A549 (cell line): ENCODE results near the gene PAK1.

ENCODE experiments used
- CBX2 ChIP-seq: fragments of 200-600 bp; sonication (generic); IDR thresholded peaks from 2 replicates; pipeline ENCODE4 v1.6.1; 2016; ENCODE audit warnings: low read depth, mild to moderate bottlenecking, borderline replicate concordance
- CEBPB ChIP-seq, 2 experiments: fragments of >200 bp in 1 of 2; sonication (Bioruptor Twin) in 1 of 2; formaldehyde crosslinking in 1 of 2; IDR thresholded peaks; 2 replicates each; pipeline ENCODE4 v1.6.1; 2012 to 2016
- CHD2 ChIP-seq: fragments of 150-350 bp; IDR thresholded peaks from 2 replicates; pipeline ENCODE4 v1.6.1; 2014; ENCODE audit warnings: low read length; ENCODE audit not compliant: partially characterized antibody
- JUN ChIP-seq, 2 experiments: fragments of >200 bp; sonication (Bioruptor Twin); formaldehyde crosslinking; IDR thresholded peaks; 2 replicates in 1 of 2; 3 replicates in 1 of 2; pipeline ENCODE4 v1.6.1; 2016 to 2017
- POLR2A ChIP-seq: IDR thresholded peaks from 2 replicates; pipeline ENCODE4 v1.6.1; 2012; ENCODE audit warnings: mild to moderate bottlenecking, low read length
- RFX5 ChIP-seq: fragments of 450-650 bp; IDR thresholded peaks from 2 replicates; pipeline ENCODE4 v1.7.1; 2014; ENCODE audit warnings: antibody characterized with exemption, mild to moderate bottlenecking, moderate library complexity
- RNF2 ChIP-seq: fragments of 200-600 bp; sonication (generic); IDR thresholded peaks from 2 replicates; pipeline ENCODE4 v1.6.1; 2016; ENCODE audit warnings: low read depth, mild to moderate bottlenecking, antibody characterized with exemption, moderate library complexity, borderline replicate concordance
- SMC3 ChIP-seq: fragments of >200 bp; sonication (Bioruptor Twin); formaldehyde crosslinking; IDR thresholded peaks from 3 replicates; pipeline ENCODE4 v1.6.1; 2018; ENCODE audit warnings: inconsistent platforms
- TF ChIP-seq, protein P1 (sequence below): IDR thresholded peaks from 2 replicates; pipeline ENCODE4 v1.6.1; 2012
- TF ChIP-seq, protein P2 (sequence below): IDR thresholded peaks from 2 replicates; pipeline ENCODE4 v1.6.1; 2012
- TF ChIP-seq, protein P3 (sequence below): fragments of 450-650 bp; IDR thresholded peaks from 2 replicates; pipeline ENCODE4 v1.6.1; 2014; ENCODE audit warnings: antibody characterized with exemption
- TF ChIP-seq, protein P4 (sequence below): fragments of >200 bp; sonication (Bioruptor Twin); formaldehyde crosslinking; IDR thresholded peaks from 3 replicates; pipeline ENCODE4 v1.5.1; 2016
- TF ChIP-seq, protein P5 (sequence below): fragments of 250-450 bp; sonication (Bioruptor Pico); IDR thresholded peaks from 2 replicates; pipeline ENCODE4 v1.5.0; 2021; ENCODE audit warnings: mild to moderate bottlenecking, moderate library complexity, borderline replicate concordance
- TF ChIP-seq, protein P6 (sequence below): fragments of 150-350 bp; IDR thresholded peaks from 2 replicates; pipeline ENCODE4 v1.6.1; 2014; ENCODE audit warnings: low read depth, mild to moderate bottlenecking, low read length

DNA sequence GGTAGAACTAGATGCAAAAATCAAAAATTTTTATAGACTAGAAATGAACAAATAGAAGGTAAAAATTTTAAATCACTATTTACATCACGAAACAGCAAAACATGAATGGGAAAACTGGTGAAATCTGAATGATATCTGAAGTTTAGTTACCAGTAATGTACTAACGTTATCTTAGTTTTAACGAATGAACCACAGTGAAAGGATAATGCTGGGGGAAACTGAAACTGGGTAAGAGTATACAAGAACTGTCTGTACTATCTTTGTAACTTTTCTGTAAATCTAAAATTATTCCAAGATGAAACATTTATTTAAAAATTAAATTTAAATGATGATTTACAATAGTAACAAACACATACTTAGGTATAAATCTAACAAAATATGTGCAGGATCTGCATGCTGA, 179.9 kb downstream of the PAK1 start:
- TF ChIP-seq, protein P1, sequence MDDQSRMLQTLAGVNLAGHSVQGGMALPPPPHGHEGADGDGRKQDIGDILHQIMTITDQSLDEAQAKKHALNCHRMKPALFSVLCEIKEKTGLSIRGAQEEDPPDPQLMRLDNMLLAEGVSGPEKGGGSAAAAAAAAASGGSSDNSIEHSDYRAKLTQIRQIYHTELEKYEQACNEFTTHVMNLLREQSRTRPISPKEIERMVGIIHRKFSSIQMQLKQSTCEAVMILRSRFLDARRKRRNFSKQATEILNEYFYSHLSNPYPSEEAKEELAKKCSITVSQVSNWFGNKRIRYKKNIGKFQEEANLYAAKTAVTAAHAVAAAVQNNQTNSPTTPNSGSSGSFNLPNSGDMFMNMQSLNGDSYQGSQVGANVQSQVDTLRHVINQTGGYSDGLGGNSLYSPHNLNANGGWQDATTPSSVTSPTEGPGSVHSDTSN: no peak
- TF ChIP-seq, protein P2, sequence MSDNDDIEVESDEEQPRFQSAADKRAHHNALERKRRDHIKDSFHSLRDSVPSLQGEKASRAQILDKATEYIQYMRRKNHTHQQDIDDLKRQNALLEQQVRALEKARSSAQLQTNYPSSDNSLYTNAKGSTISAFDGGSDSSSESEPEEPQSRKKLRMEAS: no peak
- TF ChIP-seq SMC3: no peak
- TF ChIP-seq POLR2A: no peak
- TF ChIP-seq, protein P3, sequence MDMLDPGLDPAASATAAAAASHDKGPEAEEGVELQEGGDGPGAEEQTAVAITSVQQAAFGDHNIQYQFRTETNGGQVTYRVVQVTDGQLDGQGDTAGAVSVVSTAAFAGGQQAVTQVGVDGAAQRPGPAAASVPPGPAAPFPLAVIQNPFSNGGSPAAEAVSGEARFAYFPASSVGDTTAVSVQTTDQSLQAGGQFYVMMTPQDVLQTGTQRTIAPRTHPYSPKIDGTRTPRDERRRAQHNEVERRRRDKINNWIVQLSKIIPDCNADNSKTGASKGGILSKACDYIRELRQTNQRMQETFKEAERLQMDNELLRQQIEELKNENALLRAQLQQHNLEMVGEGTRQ: no peak
- TF ChIP-seq RFX5: no peak
- TF ChIP-seq, protein P4, sequence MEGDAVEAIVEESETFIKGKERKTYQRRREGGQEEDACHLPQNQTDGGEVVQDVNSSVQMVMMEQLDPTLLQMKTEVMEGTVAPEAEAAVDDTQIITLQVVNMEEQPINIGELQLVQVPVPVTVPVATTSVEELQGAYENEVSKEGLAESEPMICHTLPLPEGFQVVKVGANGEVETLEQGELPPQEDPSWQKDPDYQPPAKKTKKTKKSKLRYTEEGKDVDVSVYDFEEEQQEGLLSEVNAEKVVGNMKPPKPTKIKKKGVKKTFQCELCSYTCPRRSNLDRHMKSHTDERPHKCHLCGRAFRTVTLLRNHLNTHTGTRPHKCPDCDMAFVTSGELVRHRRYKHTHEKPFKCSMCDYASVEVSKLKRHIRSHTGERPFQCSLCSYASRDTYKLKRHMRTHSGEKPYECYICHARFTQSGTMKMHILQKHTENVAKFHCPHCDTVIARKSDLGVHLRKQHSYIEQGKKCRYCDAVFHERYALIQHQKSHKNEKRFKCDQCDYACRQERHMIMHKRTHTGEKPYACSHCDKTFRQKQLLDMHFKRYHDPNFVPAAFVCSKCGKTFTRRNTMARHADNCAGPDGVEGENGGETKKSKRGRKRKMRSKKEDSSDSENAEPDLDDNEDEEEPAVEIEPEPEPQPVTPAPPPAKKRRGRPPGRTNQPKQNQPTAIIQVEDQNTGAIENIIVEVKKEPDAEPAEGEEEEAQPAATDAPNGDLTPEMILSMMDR: no peak
- no peak for TF ChIP-seq JUN (IDR thresholded peaks at IDR 0.05)
- TF ChIP-seq CHD2: no peak
- TF ChIP-seq, protein P5, sequence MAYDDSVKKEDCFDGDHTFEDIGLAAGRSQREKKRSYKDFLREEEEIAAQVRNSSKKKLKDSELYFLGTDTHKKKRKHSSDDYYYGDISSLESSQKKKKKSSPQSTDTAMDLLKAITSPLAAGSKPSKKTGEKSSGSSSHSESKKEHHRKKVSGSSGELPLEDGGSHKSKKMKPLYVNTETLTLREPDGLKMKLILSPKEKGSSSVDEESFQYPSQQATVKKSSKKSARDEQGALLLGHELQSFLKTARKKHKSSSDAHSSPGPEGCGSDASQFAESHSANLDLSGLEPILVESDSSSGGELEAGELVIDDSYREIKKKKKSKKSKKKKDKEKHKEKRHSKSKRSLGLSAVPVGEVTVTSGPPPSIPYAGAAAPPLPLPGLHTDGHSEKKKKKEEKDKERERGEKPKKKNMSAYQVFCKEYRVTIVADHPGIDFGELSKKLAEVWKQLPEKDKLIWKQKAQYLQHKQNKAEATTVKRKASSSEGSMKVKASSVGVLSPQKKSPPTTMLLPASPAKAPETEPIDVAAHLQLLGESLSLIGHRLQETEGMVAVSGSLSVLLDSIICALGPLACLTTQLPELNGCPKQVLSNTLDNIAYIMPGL (CRISPR knock-in tag): no peak
- TF ChIP-seq RNF2: no peak
- no peak for TF ChIP-seq CBX2
- TF ChIP-seq CEBPB (IDR thresholded peaks at IDR 0.05): no peak
- TF ChIP-seq, protein P6, sequence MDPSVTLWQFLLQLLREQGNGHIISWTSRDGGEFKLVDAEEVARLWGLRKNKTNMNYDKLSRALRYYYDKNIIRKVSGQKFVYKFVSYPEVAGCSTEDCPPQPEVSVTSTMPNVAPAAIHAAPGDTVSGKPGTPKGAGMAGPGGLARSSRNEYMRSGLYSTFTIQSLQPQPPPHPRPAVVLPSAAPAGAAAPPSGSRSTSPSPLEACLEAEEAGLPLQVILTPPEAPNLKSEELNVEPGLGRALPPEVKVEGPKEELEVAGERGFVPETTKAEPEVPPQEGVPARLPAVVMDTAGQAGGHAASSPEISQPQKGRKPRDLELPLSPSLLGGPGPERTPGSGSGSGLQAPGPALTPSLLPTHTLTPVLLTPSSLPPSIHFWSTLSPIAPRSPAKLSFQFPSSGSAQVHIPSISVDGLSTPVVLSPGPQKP: no peak
